Astrocyte of the spinal cord (primary cell): Measurements from ENCODE around the gene TMCC1.

Experiments
- DNase-seq: peaks from one replicate; pipeline ENCODE4 v3.0.0; 2011; ENCODE audit warnings: low read depth, low spot score
- H3K4me3 ChIP-seq: 2 replicates; pipeline ENCODE4 v1.5.1; 2011; ENCODE audit warnings: low read depth, mild to moderate bottlenecking, low read length, moderate library complexity
- in situ Hi-C: cut with HindIII; loops from 2 replicates; pipeline ENCODE4 v1.10.0; 2017; ENCODE audit warnings: low sequenced_read_pairs
- TF ChIP-seq, protein P1 (sequence below): IDR thresholded peaks from 2 replicates; pipeline ENCODE4 v1.5.1; 2012; ENCODE audit warnings: low read depth, mild to moderate bottlenecking, low read length, inconsistent platforms

Gene TMCC1

DNA sequence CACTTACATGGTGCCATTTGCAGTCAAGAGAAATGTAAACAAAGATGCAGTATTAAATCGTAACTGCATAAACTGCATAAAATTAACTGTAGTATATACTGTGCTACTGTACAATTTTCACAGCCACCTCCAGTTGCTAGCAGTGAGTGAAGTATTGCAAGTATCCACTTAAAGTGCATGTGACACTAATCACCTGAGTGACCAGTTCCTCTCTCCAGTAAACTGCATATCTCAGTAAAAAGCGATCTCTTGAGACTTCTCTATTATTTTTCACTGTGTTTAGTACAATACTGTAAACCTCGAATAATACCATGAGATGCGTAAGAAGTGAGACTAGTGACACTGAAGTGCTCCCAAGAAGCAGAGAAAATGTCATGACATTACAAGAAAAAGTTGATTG, 175.3 kb downstream of the TMCC1 start:
- no peak for DNase-seq
- in situ Hi-C loops = no loop called here

DNA sequence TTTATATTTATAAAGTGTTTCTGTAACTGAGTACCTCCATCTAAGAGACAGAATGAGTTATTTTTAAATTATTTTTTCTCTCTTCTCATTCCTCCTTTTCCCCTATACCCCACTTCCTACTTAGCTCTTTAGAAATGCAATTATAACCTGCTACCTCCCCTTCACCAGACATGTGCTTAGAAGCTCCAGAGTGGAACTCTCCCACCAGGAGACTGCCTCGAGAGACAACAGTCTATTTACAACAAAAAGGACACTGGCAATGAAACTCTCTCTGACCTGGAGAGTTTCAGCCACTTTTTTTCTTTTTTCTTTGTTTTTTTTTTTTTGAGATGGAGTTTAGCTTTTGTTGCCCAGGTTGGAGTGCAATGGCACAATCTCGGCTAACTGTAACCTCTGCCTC, 177.7 kb downstream of the TMCC1 start:
- DNase-seq = no peak
- TF ChIP-seq, protein P1, sequence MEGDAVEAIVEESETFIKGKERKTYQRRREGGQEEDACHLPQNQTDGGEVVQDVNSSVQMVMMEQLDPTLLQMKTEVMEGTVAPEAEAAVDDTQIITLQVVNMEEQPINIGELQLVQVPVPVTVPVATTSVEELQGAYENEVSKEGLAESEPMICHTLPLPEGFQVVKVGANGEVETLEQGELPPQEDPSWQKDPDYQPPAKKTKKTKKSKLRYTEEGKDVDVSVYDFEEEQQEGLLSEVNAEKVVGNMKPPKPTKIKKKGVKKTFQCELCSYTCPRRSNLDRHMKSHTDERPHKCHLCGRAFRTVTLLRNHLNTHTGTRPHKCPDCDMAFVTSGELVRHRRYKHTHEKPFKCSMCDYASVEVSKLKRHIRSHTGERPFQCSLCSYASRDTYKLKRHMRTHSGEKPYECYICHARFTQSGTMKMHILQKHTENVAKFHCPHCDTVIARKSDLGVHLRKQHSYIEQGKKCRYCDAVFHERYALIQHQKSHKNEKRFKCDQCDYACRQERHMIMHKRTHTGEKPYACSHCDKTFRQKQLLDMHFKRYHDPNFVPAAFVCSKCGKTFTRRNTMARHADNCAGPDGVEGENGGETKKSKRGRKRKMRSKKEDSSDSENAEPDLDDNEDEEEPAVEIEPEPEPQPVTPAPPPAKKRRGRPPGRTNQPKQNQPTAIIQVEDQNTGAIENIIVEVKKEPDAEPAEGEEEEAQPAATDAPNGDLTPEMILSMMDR = no peak
- H3K4me3 ChIP-seq = no peak overlapping the region
- in situ Hi-C loops = no loop called here

More for the DNA sequence above, 175.3 kb downstream of the TMCC1 start:
- TF ChIP-seq, protein P1 = no peak
- no peak overlapping the region for H3K4me3 ChIP-seq

DNA sequence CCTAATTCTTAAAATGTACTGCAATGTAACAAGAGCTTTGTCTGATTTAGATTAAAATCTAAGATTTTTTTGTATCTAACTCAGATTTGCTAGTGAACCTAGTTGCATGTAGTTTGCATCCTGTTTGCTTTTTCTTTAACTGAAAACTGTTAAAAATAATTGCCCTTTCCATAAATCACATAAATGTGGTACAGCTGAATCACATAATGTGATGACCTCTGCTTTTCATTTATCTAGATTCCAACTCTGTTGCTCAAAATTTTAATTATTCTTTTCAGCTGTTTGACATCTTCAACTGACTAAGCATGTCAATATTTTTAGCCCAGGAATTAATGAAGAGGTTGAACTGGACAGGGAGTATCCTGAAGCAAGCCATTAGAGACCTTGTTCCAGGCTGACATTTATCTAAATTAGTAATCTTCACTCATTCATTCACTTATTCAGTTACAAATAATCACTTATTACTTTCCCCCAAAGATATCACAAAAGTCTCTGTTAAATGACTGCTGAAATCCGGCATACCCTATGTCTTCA, 185.1 kb downstream of the TMCC1 start:
- in situ Hi-C loops = no loop called here
- DNase-seq = no peak

DNA sequence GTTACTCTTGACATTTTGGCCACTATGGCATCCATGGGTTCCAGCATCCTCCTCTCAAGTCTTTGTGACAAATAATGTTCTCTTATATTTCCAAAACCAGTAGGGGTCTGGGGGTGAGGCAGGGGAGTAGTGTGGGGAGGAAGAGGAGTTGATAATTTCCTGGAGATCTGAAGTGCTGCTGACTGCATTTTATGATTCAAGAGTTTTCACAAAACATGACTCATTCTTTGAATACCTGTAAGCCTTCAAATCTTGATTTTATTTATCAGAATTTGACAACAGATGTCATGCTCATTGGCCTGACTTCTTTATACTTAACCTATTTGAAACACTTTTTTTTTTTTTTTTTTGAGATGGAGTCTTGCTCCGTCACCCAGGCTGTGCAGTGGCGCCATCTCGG, 188.2 kb downstream of the TMCC1 start:
- DNase-seq = no peak
- in situ Hi-C loops = no loop called here
- no peak overlapping the region for H3K4me3 ChIP-seq
- TF ChIP-seq, protein P1 = no peak

More for the DNA sequence above, 185.1 kb downstream of the TMCC1 start:
- TF ChIP-seq, protein P1 = no peak
- no peak overlapping the region for H3K4me3 ChIP-seq

DNA sequence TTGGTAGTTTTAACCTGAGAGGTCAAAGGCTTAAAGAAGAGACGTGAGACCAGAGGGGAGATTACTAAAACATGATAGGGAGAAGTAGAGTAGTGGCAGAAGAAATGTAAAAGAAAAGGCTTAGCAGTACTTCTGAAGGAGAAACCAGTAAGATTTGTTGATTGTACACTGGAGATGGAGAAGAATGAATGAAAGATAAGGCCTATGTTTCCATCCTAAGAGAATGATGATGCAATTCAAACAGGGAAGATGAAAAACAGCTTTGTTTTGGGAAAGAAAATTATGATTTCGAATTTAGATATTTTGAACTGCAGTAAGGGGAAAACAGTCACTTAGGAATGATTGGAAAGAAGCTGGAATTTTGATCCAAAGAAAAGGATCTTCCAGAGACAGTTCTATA, 189.6 kb downstream of the TMCC1 start:
- no peak overlapping the region for H3K4me3 ChIP-seq
- in situ Hi-C loops = no loop called here
- TF ChIP-seq, protein P1 = no peak
- no peak for DNase-seq

DNA sequence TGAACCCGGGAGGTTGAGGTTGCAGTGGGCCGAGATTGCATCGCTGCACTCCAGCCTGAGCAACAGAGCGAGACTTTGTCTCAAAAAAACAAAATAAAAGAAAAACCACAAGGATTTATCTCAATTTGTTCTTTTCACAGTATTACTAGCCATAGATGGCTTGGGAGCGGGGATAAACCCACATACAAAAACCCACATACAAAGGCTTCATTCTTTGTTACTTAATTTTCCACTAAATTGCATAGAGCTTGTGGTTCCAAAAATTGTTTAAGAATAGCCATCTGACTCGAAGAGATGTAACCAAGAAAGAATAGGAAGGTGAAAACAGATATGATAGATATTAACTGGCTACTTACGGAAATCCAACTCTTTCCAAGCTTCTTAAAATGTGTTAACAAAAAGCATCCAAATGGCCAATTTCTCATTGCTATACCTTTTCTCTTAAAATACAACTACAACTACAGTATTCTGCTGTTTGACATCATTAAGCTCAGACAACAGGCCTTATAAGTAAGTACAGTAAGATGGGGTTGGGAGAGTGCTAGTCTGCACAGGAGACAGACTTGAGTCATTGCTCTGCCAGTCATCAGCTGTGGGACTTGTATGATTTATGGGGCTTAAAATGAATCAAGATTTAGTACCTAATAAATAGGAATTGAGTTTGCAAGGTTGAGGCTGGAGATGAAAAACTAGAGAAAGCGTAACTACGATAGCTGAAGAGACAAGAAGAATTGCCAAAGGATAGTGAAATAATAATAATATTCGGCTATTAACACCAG, 190.4 kb downstream of the TMCC1 start:
- H3K4me3 ChIP-seq = no peak overlapping the region
- in situ Hi-C loops = no loop called here
- TF ChIP-seq, protein P1 = no peak
- DNase-seq = no peak
